AG04450 (cell line): Measurements from ENCODE around the gene TCERG1L. TPM values are rescaled to one million over a fixed set of nuclear protein-coding genes. Genes with fewer than 3 reads are reported as not detected.

Source experiments
- CTCF ChIA-PET: fragments of 300-600, 350-600 bp; formaldehyde crosslinking; extraction: SDS; loops from one replicate; lab custom pipeline; 2022; ENCODE audit warnings: antibody characterized with exemption, inconsistent platforms; lab: Charles Lee
- POLR2A ChIA-PET: fragments of 350-600 bp; formaldehyde crosslinking; extraction: SDS; loops from one replicate; lab custom pipeline; 2021; ENCODE audit warnings: antibody characterized with exemption, inconsistent platforms; lab: Yijun Ruan, JAX
- DNase-seq: peaks from one replicate; pipeline ENCODE4 v3.0.0-alpha.2; 2011; ENCODE audit warnings: low read depth, low spot score
- H3K27ac ChIP-seq: one replicate; pipeline ENCODE4 v1.5.1; 2012; ENCODE audit warnings: low read depth, low read length, control low read depth
- H3K27me3 ChIP-seq: one replicate; pipeline ENCODE4 v1.6.0; 2012; ENCODE audit warnings: low read length; ENCODE audit not compliant: control insufficient read depth, insufficient read depth
- H3K4me3 ChIP-seq: 2 replicates; pipeline ENCODE4 v1.5.1; 2011; ENCODE audit warnings: mild to moderate bottlenecking, low read depth, low read length, control low read depth
- H3K9me3 ChIP-seq: 2 replicates; pipeline ENCODE4 v1.5.1; 2012; ENCODE audit warnings: low read length; ENCODE audit not compliant: control insufficient read depth, insufficient read depth
- polyA plus RNA-seq: library from polyadenylated mRNA; depleted of rRNA; stranded (reverse); fragments of >200 nt; gene quantifications from 2 replicates; pipeline ENCODE4 v1.2.3, GENCODE V29; 2011
- TF ChIP-seq, protein P1 (sequence below): IDR thresholded peaks from 2 replicates; pipeline ENCODE4 v1.5.1; 2011; ENCODE audit warnings: low read depth, low read length, control low read depth, inconsistent platforms

Gene TCERG1L
- polyA plus RNA-seq, 1 experiment = not detected

DNA sequence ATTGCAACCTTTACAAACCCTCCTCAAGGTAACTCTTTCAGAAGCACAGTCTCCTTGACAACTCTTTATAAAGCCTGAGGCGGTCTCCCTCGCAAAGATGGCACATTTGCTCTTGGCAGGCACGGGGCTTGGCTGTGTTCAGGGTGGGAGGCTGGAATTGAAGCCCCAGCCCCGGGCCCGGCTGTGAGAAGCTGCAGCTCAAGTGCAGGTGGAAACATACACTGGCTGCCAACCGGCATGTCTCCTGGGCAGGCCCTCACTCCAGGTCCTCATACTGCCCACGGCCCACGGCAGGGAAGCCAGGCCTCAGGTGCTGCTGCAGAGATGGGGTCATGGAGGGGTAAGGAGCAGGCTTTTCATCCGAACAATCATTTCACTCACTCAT, 194.5 kb downstream of the TCERG1L start:
- Histone ChIP-seq H3K4me3 (no peak overlapping the region), H3K27me3 (no peaks in the 10 kb centered on the region), H3K27ac (no peak overlapping the region), H3K9me3 (peaks cover 85% of the 10 kb centered on the region)
- ChIA-PET POLR2A (no interaction called here), CTCF (no interaction called here)
- TF ChIP-seq, protein P1, sequence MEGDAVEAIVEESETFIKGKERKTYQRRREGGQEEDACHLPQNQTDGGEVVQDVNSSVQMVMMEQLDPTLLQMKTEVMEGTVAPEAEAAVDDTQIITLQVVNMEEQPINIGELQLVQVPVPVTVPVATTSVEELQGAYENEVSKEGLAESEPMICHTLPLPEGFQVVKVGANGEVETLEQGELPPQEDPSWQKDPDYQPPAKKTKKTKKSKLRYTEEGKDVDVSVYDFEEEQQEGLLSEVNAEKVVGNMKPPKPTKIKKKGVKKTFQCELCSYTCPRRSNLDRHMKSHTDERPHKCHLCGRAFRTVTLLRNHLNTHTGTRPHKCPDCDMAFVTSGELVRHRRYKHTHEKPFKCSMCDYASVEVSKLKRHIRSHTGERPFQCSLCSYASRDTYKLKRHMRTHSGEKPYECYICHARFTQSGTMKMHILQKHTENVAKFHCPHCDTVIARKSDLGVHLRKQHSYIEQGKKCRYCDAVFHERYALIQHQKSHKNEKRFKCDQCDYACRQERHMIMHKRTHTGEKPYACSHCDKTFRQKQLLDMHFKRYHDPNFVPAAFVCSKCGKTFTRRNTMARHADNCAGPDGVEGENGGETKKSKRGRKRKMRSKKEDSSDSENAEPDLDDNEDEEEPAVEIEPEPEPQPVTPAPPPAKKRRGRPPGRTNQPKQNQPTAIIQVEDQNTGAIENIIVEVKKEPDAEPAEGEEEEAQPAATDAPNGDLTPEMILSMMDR = no peak
- no peak for DNase-seq

DNA sequence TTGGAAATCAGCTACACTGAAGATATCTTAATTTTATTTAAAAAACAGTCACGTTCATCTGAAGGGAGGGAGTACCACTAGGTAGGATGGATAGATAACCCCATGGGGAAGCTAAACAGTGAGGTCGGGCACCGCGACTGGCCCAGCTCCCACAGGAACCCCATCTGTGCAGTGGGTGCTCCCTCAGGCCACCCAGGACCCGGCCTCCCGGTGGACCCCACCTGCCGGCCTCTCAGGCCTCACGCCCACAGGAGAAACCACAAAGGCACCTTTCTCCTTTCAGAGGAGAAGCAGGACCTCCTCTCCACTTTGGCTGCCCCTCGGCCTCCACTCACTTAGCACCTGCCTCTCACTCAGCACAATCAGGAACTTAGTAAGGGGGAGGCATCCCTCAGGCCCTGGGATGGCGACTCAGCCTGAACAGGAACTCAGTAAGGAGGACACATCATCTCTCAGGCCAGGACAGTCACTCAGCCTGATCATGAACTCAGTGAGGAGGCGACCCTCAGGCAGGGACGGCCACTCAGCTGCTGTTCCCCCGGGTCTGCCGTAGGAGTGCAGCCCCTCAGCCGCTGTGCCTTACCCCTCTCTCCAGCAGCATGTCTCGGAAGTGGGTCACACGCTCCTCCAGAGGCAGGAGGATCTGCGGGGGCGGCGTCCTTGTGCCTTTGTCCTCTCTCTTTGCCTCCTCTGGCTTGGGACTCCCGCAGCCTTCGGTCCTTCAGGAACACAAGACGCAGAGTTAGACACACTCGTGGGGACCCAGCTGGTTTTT, 195.1 kb downstream of the TCERG1L start:
- H3K4me3 ChIP-seq = no peak overlapping the region
- peaks cover 85% of the 10 kb centered on the region for H3K9me3 ChIP-seq
- POLR2A ChIA-PET = no interaction called here
- TF ChIP-seq, protein P1 = no peak
- CTCF ChIA-PET = no interaction called here
- no peak overlapping the region for H3K27ac ChIP-seq
- H3K27me3 ChIP-seq = no peaks in the 10 kb centered on the region
- no peak for DNase-seq

DNA sequence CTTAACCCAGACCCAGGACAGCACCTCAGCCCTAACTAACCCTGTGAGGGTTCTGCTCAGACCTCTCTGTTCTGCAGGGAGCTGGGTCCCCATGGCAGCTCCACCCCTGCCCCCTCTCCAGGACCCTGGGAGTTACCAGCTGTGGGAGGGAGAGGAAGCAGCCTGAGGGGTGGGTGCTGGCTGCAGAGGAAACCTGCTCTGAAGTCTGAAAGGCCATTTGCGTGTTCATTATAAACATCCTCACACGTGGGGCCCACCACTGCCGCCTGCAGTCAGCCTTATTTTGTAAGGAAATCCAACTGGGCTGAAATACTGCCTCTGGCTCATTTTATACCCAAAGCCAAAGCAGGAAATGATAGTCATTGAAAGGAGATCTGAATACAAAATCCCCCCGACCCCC, 195.7 kb downstream of the TCERG1L start:
- ChIA-PET CTCF (no interaction called here), POLR2A (no interaction called here)
- DNase-seq = no peak
- H3K9me3 ChIP-seq = peaks cover 90% of the 10 kb centered on the region
- TF ChIP-seq, protein P1 = no peak
- no peaks in the 10 kb centered on the region for H3K27me3 ChIP-seq
- no peak overlapping the region for H3K27ac ChIP-seq
- H3K4me3 ChIP-seq = no peak overlapping the region

GRCh38 chr10:131115321-131115720, 196.2 kb downstream of the TCERG1L start:
- ChIA-PET POLR2A (no interaction called here), CTCF (no interaction called here)
- no peak overlapping the region for H3K4me3 ChIP-seq
- TF ChIP-seq, protein P1 = no peak
- no peak for DNase-seq
- H3K27ac ChIP-seq = no peak overlapping the region
- no peaks in the 10 kb centered on the region for H3K27me3 ChIP-seq
- H3K9me3 ChIP-seq = peaks cover 90% of the 10 kb centered on the region

DNA sequence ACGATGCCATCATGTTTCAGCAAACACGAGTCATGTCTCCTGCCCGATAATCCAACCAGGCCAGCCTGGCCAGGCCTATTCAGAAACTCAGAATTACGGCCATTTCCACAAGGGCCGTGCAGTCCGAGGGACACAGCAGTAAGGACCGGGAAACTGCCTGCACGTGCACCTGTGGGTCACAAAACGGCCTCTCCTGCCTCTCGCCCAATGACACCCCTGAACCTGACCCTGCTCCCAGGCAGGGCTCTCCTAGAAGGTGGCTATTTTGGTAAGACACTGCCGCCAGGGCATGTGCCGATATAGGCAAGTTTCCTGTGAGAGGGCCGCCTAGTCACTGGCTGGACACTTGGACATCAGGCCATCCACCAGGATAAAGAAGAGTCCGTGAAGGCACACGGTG, 196.7 kb downstream of the TCERG1L start:
- no peaks in the 10 kb centered on the region for H3K27me3 ChIP-seq
- CTCF ChIA-PET = no interaction called here
- POLR2A ChIA-PET = no interaction called here
- H3K4me3 ChIP-seq = no peak overlapping the region
- H3K27ac ChIP-seq = no peak overlapping the region
- no peak for DNase-seq
- TF ChIP-seq, protein P1 = no peak
- peaks cover 90% of the 10 kb centered on the region for H3K9me3 ChIP-seq
